ENCODE data around the gene RTN3. TPM values are rescaled to one million over a fixed set of nuclear protein-coding genes. Genes with fewer than 3 reads are reported as not detected.

RTN3 gene
- total and polyA plus RNA-seq, 9 of the 15 experiments (the other 6 are each of a cell fraction or from before 2014, with no cell fraction given): 41.6 to 169 (median 93.5) TPM

DNA sequence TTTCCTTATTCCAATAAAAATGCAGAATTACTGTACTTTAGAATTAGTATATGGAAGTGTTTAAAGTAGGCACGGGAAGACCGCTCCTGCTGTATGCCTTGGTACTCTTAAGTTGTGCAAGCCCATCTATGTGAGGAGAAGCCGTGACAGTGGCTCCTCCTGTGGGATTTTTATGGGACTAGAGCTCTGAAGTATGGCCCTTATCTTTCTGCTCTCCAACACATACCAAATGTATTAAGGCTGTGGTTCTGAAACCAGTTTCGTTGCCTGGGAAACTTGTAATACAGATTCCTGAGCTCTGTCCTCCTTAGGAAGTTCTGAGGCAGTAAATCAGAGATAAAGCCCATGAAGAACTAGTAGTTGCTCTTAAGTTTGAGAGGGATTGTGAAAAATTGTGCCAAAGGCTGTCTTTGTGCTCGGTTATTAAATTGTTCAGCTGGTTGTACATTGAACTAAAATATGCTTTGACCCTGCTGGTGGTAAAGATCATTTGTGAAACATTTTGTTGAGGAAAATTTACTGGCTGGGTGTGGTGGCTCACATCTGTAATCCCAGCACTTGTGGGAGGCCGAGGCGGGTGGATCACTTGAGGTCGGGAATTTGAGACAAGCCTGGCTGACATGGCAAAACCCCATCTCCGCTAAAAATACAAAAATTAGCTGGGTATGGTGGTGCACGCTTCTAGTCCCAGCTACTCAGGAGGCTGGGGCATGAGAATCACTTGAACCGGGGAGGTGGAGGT, 29.3 kb downstream of the RTN3 start (continued):
- TF ChIP-seq, protein P1, sequence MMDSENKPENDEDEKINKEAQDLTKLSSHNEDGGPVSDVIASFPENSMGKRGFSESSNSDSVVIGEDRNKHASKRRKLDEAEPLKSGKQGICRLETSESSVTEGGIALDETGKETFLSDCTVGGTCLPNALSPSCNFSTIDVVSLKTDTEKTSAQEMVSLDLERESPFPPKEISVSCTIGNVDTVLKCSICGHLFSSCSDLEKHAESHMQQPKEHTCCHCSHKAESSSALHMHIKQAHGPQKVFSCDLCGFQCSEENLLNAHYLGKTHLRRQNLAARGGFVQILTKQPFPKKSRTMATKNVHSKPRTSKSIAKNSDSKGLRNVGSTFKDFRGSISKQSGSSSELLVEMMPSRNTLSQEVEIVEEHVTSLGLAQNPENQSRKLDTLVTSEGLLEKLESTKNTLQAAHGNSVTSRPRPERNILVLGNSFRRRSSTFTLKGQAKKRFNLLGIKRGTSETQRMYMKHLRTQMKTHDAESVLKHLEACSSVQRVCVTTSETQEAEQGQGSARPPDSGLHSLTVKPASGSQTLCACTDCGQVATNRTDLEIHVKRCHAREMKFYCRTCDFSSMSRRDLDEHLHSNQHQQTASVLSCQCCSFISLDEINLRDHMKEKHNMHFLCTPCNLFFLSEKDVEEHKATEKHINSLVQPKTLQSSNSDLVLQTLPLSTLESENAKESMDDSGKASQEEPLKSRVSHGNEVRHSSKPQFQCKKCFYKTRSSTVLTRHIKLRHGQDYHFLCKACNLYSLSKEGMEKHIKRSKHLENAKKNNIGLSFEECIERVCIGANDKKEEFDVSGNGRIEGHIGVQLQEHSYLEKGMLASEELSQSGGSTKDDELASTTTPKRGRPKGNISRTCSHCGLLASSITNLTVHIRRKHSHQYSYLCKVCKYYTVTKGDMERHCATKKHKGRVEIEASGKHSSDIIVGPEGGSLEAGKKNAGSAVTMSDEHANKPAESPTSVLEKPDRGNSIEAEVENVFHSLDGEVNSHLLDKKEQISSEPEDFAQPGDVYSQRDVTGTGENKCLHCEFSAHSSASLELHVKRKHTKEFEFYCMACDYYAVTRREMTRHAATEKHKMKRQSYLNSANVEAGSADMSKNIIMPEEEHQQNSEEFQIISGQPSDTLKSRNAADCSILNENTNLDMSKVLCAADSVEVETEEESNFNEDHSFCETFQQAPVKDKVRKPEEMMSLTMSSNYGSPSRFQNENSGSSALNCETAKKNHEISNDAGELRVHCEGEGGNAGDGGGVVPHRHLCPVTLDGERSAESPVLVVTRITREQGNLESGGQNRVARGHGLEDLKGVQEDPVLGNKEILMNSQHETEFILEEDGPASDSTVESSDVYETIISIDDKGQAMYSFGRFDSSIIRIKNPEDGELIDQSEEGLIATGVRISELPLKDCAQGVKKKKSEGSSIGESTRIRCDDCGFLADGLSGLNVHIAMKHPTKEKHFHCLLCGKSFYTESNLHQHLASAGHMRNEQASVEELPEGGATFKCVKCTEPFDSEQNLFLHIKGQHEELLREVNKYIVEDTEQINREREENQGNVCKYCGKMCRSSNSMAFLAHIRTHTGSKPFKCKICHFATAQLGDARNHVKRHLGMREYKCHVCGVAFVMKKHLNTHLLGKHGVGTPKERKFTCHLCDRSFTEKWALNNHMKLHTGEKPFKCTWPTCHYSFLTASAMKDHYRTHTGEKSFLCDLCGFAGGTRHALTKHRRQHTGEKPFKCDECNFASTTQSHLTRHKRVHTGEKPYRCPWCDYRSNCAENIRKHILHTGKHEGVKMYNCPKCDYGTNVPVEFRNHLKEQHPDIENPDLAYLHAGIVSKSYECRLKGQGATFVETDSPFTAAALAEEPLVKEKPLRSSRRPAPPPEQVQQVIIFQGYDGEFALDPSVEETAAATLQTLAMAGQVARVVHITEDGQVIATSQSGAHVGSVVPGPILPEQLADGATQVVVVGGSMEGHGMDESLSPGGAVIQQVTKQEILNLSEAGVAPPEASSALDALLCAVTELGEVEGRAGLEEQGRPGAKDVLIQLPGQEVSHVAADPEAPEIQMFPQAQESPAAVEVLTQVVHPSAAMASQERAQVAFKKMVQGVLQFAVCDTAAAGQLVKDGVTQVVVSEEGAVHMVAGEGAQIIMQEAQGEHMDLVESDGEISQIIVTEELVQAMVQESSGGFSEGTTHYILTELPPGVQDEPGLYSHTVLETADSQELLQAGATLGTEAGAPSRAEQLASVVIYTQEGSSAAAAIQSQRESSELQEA (IDR thresholded peaks at IDR 0.05; ENCODE audit: low read depth): no peak
- TF ChIP-seq KLF13 (tag; IDR thresholded peaks at IDR 0.05; ENCODE audit: borderline replicate concordance, low read depth): no peak
- TF ChIP-seq, protein P2, sequence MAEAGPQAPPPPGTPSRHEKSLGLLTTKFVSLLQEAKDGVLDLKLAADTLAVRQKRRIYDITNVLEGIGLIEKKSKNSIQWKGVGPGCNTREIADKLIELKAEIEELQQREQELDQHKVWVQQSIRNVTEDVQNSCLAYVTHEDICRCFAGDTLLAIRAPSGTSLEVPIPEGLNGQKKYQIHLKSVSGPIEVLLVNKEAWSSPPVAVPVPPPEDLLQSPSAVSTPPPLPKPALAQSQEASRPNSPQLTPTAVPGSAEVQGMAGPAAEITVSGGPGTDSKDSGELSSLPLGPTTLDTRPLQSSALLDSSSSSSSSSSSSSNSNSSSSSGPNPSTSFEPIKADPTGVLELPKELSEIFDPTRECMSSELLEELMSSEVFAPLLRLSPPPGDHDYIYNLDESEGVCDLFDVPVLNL (CRISPR knock-in tag; IDR thresholded peaks at IDR 0.05; ENCODE audit: low read depth): no peak
- no peak for TF ChIP-seq PRPF4 (IDR thresholded peaks at IDR 0.05; ENCODE audit: insufficient read depth, low read depth, low read length, poor library complexity, severe bottlenecking)
- TF ChIP-seq SRSF7 (optimal IDR thresholded peaks at IDR 0.05; ENCODE audit: low read depth, low read length): no peak
- TF ChIP-seq, protein P3, sequence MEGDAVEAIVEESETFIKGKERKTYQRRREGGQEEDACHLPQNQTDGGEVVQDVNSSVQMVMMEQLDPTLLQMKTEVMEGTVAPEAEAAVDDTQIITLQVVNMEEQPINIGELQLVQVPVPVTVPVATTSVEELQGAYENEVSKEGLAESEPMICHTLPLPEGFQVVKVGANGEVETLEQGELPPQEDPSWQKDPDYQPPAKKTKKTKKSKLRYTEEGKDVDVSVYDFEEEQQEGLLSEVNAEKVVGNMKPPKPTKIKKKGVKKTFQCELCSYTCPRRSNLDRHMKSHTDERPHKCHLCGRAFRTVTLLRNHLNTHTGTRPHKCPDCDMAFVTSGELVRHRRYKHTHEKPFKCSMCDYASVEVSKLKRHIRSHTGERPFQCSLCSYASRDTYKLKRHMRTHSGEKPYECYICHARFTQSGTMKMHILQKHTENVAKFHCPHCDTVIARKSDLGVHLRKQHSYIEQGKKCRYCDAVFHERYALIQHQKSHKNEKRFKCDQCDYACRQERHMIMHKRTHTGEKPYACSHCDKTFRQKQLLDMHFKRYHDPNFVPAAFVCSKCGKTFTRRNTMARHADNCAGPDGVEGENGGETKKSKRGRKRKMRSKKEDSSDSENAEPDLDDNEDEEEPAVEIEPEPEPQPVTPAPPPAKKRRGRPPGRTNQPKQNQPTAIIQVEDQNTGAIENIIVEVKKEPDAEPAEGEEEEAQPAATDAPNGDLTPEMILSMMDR (IDR thresholded peaks at IDR 0.05 in 2 of 3, conservative IDR thresholded peaks at IDR 0.05 in 1 of 3; ENCODE audit: insufficient read depth in 2 of 3, low read depth in 1 of 3, low read length in 3 of 3): peak; percentile 25 to 66 (median 58); a peak in 4 of 6 replicates
- no peak for TF ChIP-seq BACH1 (tag; IDR thresholded peaks at IDR 0.05)
- no peak for TF ChIP-seq POLR2B (IDR thresholded peaks at IDR 0.05; ENCODE audit: low read depth, partially characterized antibody)
- no peak for TF ChIP-seq ZFX (CRISPR knock-in tag; IDR thresholded peaks at IDR 0.05)
- no peak for TF ChIP-seq BRD4 (IDR thresholded peaks at IDR 0.05)
- TF ChIP-seq RAD21 (CRISPR knock-in tag; conservative IDR thresholded peaks at IDR 0.05 in 1 of 2, IDR thresholded peaks at IDR 0.05 in 1 of 2): peak; percentile 48 to 74
- no peak for TF ChIP-seq GABPB1 (CRISPR knock-in tag; IDR thresholded peaks at IDR 0.05)
- TF ChIP-seq CBX3 (IDR thresholded peaks at IDR 0.05; ENCODE audit: borderline replicate concordance in 1 of 2, low read length in 2 of 2): peak in 1 of 2 experiments; percentile 26; a peak in 1 of 3 replicates
- no peak for TF ChIP-seq ZNF165 (CRISPR knock-in tag; IDR thresholded peaks at IDR 0.05; ENCODE audit: borderline replicate concordance)

All from K562 (cell line).